K562 (cell line): ENCODE data around the gene PLXDC2. TPM values are rescaled to one million over a fixed set of nuclear protein-coding genes. Genes with fewer than 3 reads are reported as not detected.

ENCODE experiments used
- ATAC-seq: fragments of 200-7000 bp; cut with Tn5 transposase; 3 replicates; pipeline ENCODE4 v1.9.1; 2020; ENCODE audit warnings: moderate library complexity
- BruUV-seq: library from RNA; stranded (reverse); fragments of 400-500 nt; replicated peaks from 2 replicates; lab custom pipeline; 2021; lab: Mats Ljungman, UMichigan
- CTCF ChIA-PET: fragments of 300-600 bp; formaldehyde crosslinking; extraction: SDS; loops from one replicate; lab custom pipeline; 2021; ENCODE audit warnings: low intra/inter-chr PET ratio; lab: Yijun Ruan, JAX
- POLR2A ChIA-PET: fragments of 300-600, 350-650 bp; sonication (Branson Sonifier 250); formaldehyde crosslinking; extraction: SDS; loops from one replicate; lab custom pipeline; 2021; ENCODE audit warnings: antibody characterized with exemption, inconsistent platforms; lab: Yijun Ruan, JAX
- DNase-seq, 4 experiments: peaks; one replicate each; pipeline versions ENCODE4 v3.0.0 to v3.0.0-alpha.2; 2011 to 2018; ENCODE audit warnings: low spot score in 3 of 4, mixed read lengths in 3 of 4; ENCODE audit errors: extremely low read depth in 1 of 4
- FAIRE-seq: peaks from 2 replicates; lab custom pipeline; 2011; peaks lifted over from hg19 to GRCh38; lab: Jason Lieb, UNC
- H2AFZ ChIP-seq: 2 replicates; pipeline ENCODE4 v1.6.0; 2011; ENCODE audit warnings: low read depth, low read length, control low read depth, inconsistent platforms
- H3K27ac ChIP-seq: fragments of 200-600 bp; 3 replicates; pipeline ENCODE4 v1.8.0; 2011; ENCODE audit warnings: low read depth, mild to moderate bottlenecking, control low read depth, inconsistent platforms, low read length, moderate library complexity, mixed read lengths; ENCODE audit errors: extremely low read depth
- H3K27me3 ChIP-seq, 2 experiments: fragments of 300-600 bp in 1 of 2; 2 replicates in 1 of 2; 3 replicates in 1 of 2; pipeline versions ENCODE4 v1.6.0 to v1.8.0; 2011; ENCODE audit warnings: inconsistent platforms in 2 of 2, low read length in 2 of 2, mild to moderate bottlenecking in 1 of 2, mixed read lengths in 1 of 2, moderate library complexity in 1 of 2; ENCODE audit not compliant: control insufficient read depth in 2 of 2, insufficient read depth in 2 of 2
- H3K36me3 ChIP-seq: fragments of 300-600 bp; 3 replicates; pipeline ENCODE4 v1.8.0; 2011; ENCODE audit warnings: mild to moderate bottlenecking, low read length, inconsistent platforms; ENCODE audit not compliant: control insufficient read depth, insufficient read depth
- H3K4me1 ChIP-seq, 2 experiments: fragments of 200-600 bp in 1 of 2; replicated peaks in 1 of 2; 2 replicates in 1 of 2; 3 replicates in 1 of 2; pipeline versions ENCODE4 v1.5.1 to v1.8.0; 2011; ENCODE audit warnings: inconsistent platforms in 2 of 2, low read length in 2 of 2, mild to moderate bottlenecking in 1 of 2, mixed read lengths in 1 of 2, moderate library complexity in 1 of 2; ENCODE audit not compliant: control insufficient read depth in 2 of 2, insufficient read depth in 2 of 2
- H3K4me2 ChIP-seq: 2 replicates; pipeline ENCODE4 v1.6.1; 2011; ENCODE audit warnings: low read length, control low read depth, inconsistent platforms, mixed read lengths; ENCODE audit not compliant: insufficient read depth
- H3K4me3 ChIP-seq: fragments of 200-600 bp; sonication (generic), shearing (Covaris generic); 2 replicates; pipeline ENCODE4 v1.5.1; 2016; ENCODE audit warnings: control low read depth, inconsistent platforms
- H3K79me2 ChIP-seq: fragments of 200-600 bp; 3 replicates; pipeline ENCODE4 v1.8.0; 2011; ENCODE audit warnings: low read length, inconsistent platforms; ENCODE audit not compliant: control insufficient read depth, insufficient read depth
- H3K9ac ChIP-seq, 2 experiments: 2 replicates each; pipeline versions ENCODE4 v1.6.0 to v1.6.1; 2011; ENCODE audit warnings: low read depth in 2 of 2, low read length in 2 of 2, control low read depth in 1 of 2, inconsistent platforms in 1 of 2, mild to moderate bottlenecking in 1 of 2, mixed read lengths in 1 of 2; ENCODE audit not compliant: insufficient read depth in 1 of 2
- H3K9me1 ChIP-seq: one replicate; pipeline ENCODE4 v1.6.0; 2011; ENCODE audit warnings: inconsistent platforms, mild to moderate bottlenecking, low read length, moderate library complexity; ENCODE audit not compliant: control insufficient read depth, insufficient read depth
- H3K9me3 ChIP-seq: replicated peaks from 2 replicates; pipeline ENCODE4 v1.5.1; 2011; ENCODE audit warnings: low read depth, low read length, inconsistent platforms; ENCODE audit not compliant: control insufficient read depth, insufficient read depth
- H4K20me1 ChIP-seq: replicated peaks from 2 replicates; pipeline ENCODE4 v1.6.1; 2011; ENCODE audit warnings: low read length, inconsistent platforms, mixed read lengths; ENCODE audit not compliant: control insufficient read depth, insufficient read depth
- HSF4 ChIP-seq: fragments of 250-450 bp; sonication (Bioruptor Pico); IDR thresholded peaks from 2 replicates; pipeline ENCODE4 v2.1.2; 2022; ENCODE audit warnings: mild to moderate bottlenecking, moderate library complexity, borderline replicate concordance
- RBM17 ChIP-seq: fragments of 200-400 bp; formaldehyde crosslinking; IDR thresholded peaks from 2 replicates; pipeline ENCODE4 v1.6.1; 2017; ENCODE audit warnings: low read depth, mild to moderate bottlenecking, low read length, borderline replicate concordance
- SMARCC2 ChIP-seq: fragments of 450-650 bp; IDR thresholded peaks from 2 replicates; pipeline ENCODE4 v1.6.1; 2017; ENCODE audit warnings: antibody characterized with exemption, moderate library complexity, mild to moderate bottlenecking, low read depth
- SOX6 ChIP-seq: fragments of 450-650 bp; IDR thresholded peaks from 2 replicates; pipeline ENCODE4 v1.6.1; 2014; ENCODE audit warnings: mild to moderate bottlenecking
- ZBTB2 ChIP-seq: fragments of 450-650 bp; IDR thresholded peaks from 2 replicates; pipeline ENCODE4 v1.6.1; 2016; ENCODE audit warnings: antibody characterized with exemption
- ZEB2 ChIP-seq: fragments of 450-650 bp; IDR thresholded peaks from 2 replicates; pipeline ENCODE4 v1.6.1; 2016
- ZNF217 ChIP-seq: sonication (generic); formaldehyde crosslinking; IDR thresholded peaks from 2 replicates; pipeline ENCODE4 v1.8.0; 2022; ENCODE audit warnings: mild to moderate bottlenecking, missing genetic modification reagents
- WGBS: fragments of 100-300 bp; shearing (Covaris generic); methylation state at CpG from one replicate; pipeline ENCODE4 v1.1.6; 2016; ENCODE audit warnings: low coverage, mixed read lengths; ENCODE audit not compliant: insufficient coverage; ENCODE audit errors: missing lambda C conversion rate; 5-methylcytosine and 5-hydroxymethylcytosine counted together
- in situ Hi-C: fragments of 300-500 bp; cut with MboI; formaldehyde crosslinking; loops from 4 replicates; pipeline ENCODE4 v1.15.0; 2018; ENCODE audit warnings: inconsistent platforms, mixed read lengths
- intact Hi-C: fragments of 100-400 bp; cut with micrococcal nuclease; formaldehyde crosslinking; loops from 2 replicates; pipeline ENCODE4 v1.14.2; 2022
- polyA plus RNA-seq, 8 experiments: library from polyadenylated mRNA; depleted of rRNA in 4 of 8; stranded (reverse) in 5 of 8; unstranded in 3 of 8; fragments of >200 nt; fragmentation: Nextera tagmentation in 2 of 8; fragmentation: Illumina TruSeq in 1 of 8; extraction: Ambion mirVana in 2 of 8; extraction: Trizol in 1 of 8; gene quantifications; 2 replicates each; pipeline versions ENCODE4 v1.2.1 to v1.2.3, GENCODE V29; 2011 to 2014; ENCODE audit warnings: inconsistent platforms in 1 of 8, missing spikeins in 1 of 8
- total RNA-seq, 7 experiments: library from RNA; depleted of rRNA in 6 of 7; stranded (reverse); fragments of >200 nt in 6 of 7; fragmentation: Illumina TruSeq in 2 of 7; extraction: Trizol in 2 of 7; gene quantifications; 2 replicates each; pipeline versions ENCODE4 v1.2.1 to v1.2.3, GENCODE V29; 2011 to 2021; ENCODE audit warnings: low replicate concordance in 1 of 7

The PLXDC2 gene
- total and polyA plus RNA-seq, 9 of the 15 experiments (the other 6 are each of a cell fraction or from before 2014, with no cell fraction given), result 0.01 to 0.33 (median 0.10) TPM; not detected in 3

GRCh38 chr10:20195076-20195475, 378.8 kb downstream of the PLXDC2 start (continued):
- TF ChIP-seq ZBTB2 (no peak), ZNF217 (CRISPR knock-in tag) (no peak), SMARCC2 (no peak)

- intact Hi-C loops, result no loop called here
- BruUV-seq, result no TSS peak
- CTCF ChIA-PET, result no interaction called here
Measured at GRCh38 chr10:20200758-20201157, 384.5 kb downstream of the PLXDC2 start.

More at GRCh38 chr10:20200758-20201157, 384.5 kb downstream of the PLXDC2 start:
- Histone ChIP-seq H3K36me3 (no peaks in the 10 kb centered on the region), H3K9me3 (no peaks in the 10 kb centered on the region), H3K27me3 (no peaks in the 10 kb centered on the region), H3K4me2 (no peak overlapping the region), H3K4me3 (no peak overlapping the region), H4K20me1 (no peaks in the 10 kb centered on the region), H2AFZ (no peak overlapping the region), H3K79me2 (no peaks in the 10 kb centered on the region), H3K27ac (no peak overlapping the region), H3K9me1 (no peaks in the 10 kb centered on the region), H3K4me1 (no peaks in the 10 kb centered on the region), H3K9ac (no peak overlapping the region)
- no peak for DNase-seq
- FAIRE-seq, result no peak
- POLR2A ChIA-PET, result no interaction called here
- no peak for ATAC-seq
- TF ChIP-seq ZEB2 (no peak), RBM17 (no peak), HSF4 (CRISPR knock-in tag) (no peak), SOX6 (no peak)
- in situ Hi-C loops, result no loop called here
- 0% methylated on average over 1 of the region's 1 CpG for WGBS
